Liver (tissue), 3 donors: Measurements from ENCODE around the gene TRIO.

Source experiments
- EGR1 ChIP-seq, 2 donors: IDR thresholded peaks; 2 replicates each; pipeline ENCODE4 v1.6.1; 2016 to 2018; ENCODE audit warnings: antibody characterized with exemption in 2 of 2, low read depth in 2 of 2
- FOXA2 ChIP-seq: IDR thresholded peaks from 2 replicates; pipeline ENCODE4 v1.6.1; 2016; ENCODE audit warnings: antibody characterized with exemption
- GABPA ChIP-seq, 2 donors: IDR thresholded peaks in 1 of 2; conservative IDR thresholded peaks in 1 of 2; 2 replicates each; pipeline ENCODE4 v1.6.1; 2016; ENCODE audit warnings: antibody characterized with exemption in 2 of 2, mild to moderate bottlenecking in 1 of 2, moderate library complexity in 1 of 2
- JUND ChIP-seq, 2 donors: IDR thresholded peaks; 2 replicates each; pipeline ENCODE4 v1.6.1; 2016; ENCODE audit warnings: antibody characterized with exemption in 2 of 2
- MAX ChIP-seq: IDR thresholded peaks from 2 replicates; pipeline ENCODE4 v1.6.1; 2016; ENCODE audit warnings: antibody characterized with exemption
- RAD21 ChIP-seq, 2 donors: IDR thresholded peaks; 2 replicates each; pipeline ENCODE4 v1.6.1; 2016; ENCODE audit warnings: antibody characterized with exemption in 2 of 2, mild to moderate bottlenecking in 2 of 2
- RXRA ChIP-seq, 2 donors: IDR thresholded peaks; 2 replicates each; pipeline ENCODE4 v1.6.1; 2017 to 2018; ENCODE audit warnings: antibody characterized with exemption in 2 of 2, mild to moderate bottlenecking in 1 of 2
- SP1 ChIP-seq: IDR thresholded peaks from 2 replicates; pipeline ENCODE4 v1.6.1; 2018; ENCODE audit warnings: antibody characterized with exemption, mild to moderate bottlenecking
- TAF1 ChIP-seq: conservative IDR thresholded peaks from 2 replicates; pipeline ENCODE4 v1.6.1; 2016; ENCODE audit warnings: antibody characterized with exemption, mild to moderate bottlenecking
- YY1 ChIP-seq: IDR thresholded peaks from 2 replicates; pipeline ENCODE4 v1.6.1; 2016; ENCODE audit warnings: antibody characterized with exemption, mild to moderate bottlenecking
- ZBTB33 ChIP-seq: IDR thresholded peaks from 2 replicates; pipeline ENCODE4 v1.6.1; 2016; ENCODE audit warnings: antibody characterized with exemption
- TF ChIP-seq, protein P1 (sequence below): fragments of 150-350 bp; IDR thresholded peaks from 2 replicates; pipeline ENCODE4 v1.5.1; 2017; ENCODE audit warnings: improper control_type of control experiment, low read depth, low read length; ENCODE audit not compliant: missing input control
- donor health status: healthy.
- donor health status: healthy.

DNA sequence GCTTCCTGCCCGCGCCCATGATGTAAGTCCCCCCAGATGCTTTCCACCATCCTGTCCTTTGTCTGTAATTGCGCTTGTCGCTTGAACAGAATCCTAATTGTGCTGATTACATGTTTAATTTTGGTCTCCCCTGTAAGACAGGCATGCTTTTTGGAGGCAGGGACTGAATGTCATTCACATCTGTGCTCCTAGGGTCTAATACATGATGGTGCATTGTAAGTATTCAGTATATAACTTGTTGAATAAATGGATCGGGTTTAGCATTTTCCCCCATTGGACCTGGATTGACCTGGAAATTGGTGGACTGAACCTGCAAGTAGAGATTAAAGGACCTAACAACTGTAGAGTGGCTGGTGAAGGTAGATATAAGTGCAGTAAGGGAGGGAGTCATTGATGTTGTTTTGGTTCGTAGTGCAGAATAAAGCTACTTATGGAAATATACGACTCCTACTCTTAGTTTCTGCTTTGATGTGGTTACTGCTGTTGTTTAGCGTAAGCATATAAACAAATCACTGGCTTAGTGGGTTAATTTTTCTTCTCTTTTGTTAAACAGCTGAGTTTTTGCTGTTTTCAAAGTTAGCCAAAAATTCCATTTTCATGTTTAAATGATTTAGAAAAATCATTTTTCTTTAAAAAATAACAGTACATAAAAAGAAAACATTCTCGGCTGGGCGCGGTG is 57.3 kb downstream of the TRIO start:
- TF ChIP-seq MAX (no peak), ZBTB33 (no peak), TAF1 (no peak), GABPA (IDR thresholded peaks at IDR 0.05 in 1 of 2, conservative IDR thresholded peaks at IDR 0.05 in 1 of 2) (no peak), YY1 (no peak), RAD21 (IDR thresholded peaks at IDR 0.05) (no peak), JUND (IDR thresholded peaks at IDR 0.05) (no peak), SP1 (no peak), RXRA (IDR thresholded peaks at IDR 0.05) (no peak), EGR1 (IDR thresholded peaks at IDR 0.05; ENCODE audit: low read depth in 2 of 2) (no peak), FOXA2 (no peak)
- TF ChIP-seq, protein P1, sequence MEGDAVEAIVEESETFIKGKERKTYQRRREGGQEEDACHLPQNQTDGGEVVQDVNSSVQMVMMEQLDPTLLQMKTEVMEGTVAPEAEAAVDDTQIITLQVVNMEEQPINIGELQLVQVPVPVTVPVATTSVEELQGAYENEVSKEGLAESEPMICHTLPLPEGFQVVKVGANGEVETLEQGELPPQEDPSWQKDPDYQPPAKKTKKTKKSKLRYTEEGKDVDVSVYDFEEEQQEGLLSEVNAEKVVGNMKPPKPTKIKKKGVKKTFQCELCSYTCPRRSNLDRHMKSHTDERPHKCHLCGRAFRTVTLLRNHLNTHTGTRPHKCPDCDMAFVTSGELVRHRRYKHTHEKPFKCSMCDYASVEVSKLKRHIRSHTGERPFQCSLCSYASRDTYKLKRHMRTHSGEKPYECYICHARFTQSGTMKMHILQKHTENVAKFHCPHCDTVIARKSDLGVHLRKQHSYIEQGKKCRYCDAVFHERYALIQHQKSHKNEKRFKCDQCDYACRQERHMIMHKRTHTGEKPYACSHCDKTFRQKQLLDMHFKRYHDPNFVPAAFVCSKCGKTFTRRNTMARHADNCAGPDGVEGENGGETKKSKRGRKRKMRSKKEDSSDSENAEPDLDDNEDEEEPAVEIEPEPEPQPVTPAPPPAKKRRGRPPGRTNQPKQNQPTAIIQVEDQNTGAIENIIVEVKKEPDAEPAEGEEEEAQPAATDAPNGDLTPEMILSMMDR, result no peak
